B cell (primary cell): ENCODE measurements around the gene RNF152. TPM values are rescaled to one million over a fixed set of nuclear protein-coding genes. Genes with fewer than 3 reads are reported as not detected.
"Not testable (repeated sequence)": the region's sequence is repeated elsewhere in the genome, so short reads cannot be mapped to it uniquely, and the experiment has no call there.

Source experiments
- ATAC-seq: fragments of 200-7000 bp; cut with Tn5 transposase; one replicate; pipeline ENCODE4 v1.10.0; 2021; ENCODE audit warnings: low read depth, mild to moderate bottlenecking, moderate number of reproducible peaks, moderate library complexity
- CTCF ChIA-PET: fragments of 350-600 bp; sonication (Branson Sonifier 250); formaldehyde crosslinking; loops from one replicate; lab custom pipeline; 2021; ENCODE audit warnings: antibody characterized with exemption, inconsistent platforms; lab: Charles Lee
- POLR2A ChIA-PET: fragments of 350-600 bp; sonication (Branson Sonifier 250); formaldehyde crosslinking; loops from one replicate; lab custom pipeline; 2021; ENCODE audit warnings: antibody characterized with exemption; lab: Charles Lee
- DNase-seq: peaks from one replicate; pipeline ENCODE4 v3.0.0; 2013
- H2AFZ ChIP-seq: 2 replicates; pipeline ENCODE4 v1.6.1; 2012; ENCODE audit warnings: mild to moderate bottlenecking, low read depth, low read length; ENCODE audit not compliant: insufficient read depth, poor library complexity, severe bottlenecking
- H3K27ac ChIP-seq, 2 donors: 1 replicate in 1 of 2; 2 replicates in 1 of 2; pipeline ENCODE4 v1.5.1; 2012 to 2013; ENCODE audit warnings: low read length in 2 of 2, mild to moderate bottlenecking in 2 of 2, moderate library complexity in 1 of 2
- H3K27me3 ChIP-seq, 4 experiments: fragments of 200-600 bp in 1 of 4; sonication (generic) in 1 of 4; replicated peaks in 1 of 4; 1 replicate in 2 of 4; 2 replicates in 2 of 4; pipeline versions ENCODE4 v1.6.1 to v1.7.0; 2013 to 2016; ENCODE audit warnings: low read length in 3 of 4, mild to moderate bottlenecking in 2 of 4, mixed read lengths in 1 of 4, moderate library complexity in 1 of 4; ENCODE audit not compliant: insufficient read depth in 4 of 4, control insufficient read depth in 3 of 4; ENCODE audit errors: control extremely low read depth in 1 of 4
- H3K36me3 ChIP-seq, 2 experiments: replicated peaks in 1 of 2; 1 replicate in 1 of 2; 2 replicates in 1 of 2; pipeline versions ENCODE4 v1.6.1 to v1.7.1; 2013; ENCODE audit warnings: low read length in 1 of 2; ENCODE audit not compliant: insufficient read depth in 2 of 2, control insufficient read depth in 1 of 2; ENCODE audit errors: control extremely low read depth in 1 of 2, extremely low read depth in 1 of 2
- H3K4me1 ChIP-seq, 2 donors: fragments of 200-600 bp in 1 of 2; sonication (generic) in 1 of 2; 1 replicate in 1 of 2; 2 replicates in 1 of 2; pipeline versions ENCODE4 v1.5.1 to v1.6.1; 2013 to 2017; ENCODE audit warnings: low read length in 2 of 2; ENCODE audit not compliant: control insufficient read depth in 2 of 2, insufficient read depth in 2 of 2
- H3K4me2 ChIP-seq: replicated peaks from 2 replicates; pipeline ENCODE3; 2012; ENCODE audit warnings: mild to moderate bottlenecking, low read depth, low read length; ENCODE audit not compliant: poor library complexity, severe bottlenecking
- H3K4me3 ChIP-seq, 5 experiments: fragments of 200-600 bp in 1 of 5; sonication (generic) in 1 of 5; 1 replicate in 3 of 5; 2 replicates in 2 of 5; pipeline versions ENCODE4 v1.5.1 to v1.7.0; 2011 to 2016; ENCODE audit warnings: low read length in 4 of 5, mild to moderate bottlenecking in 4 of 5, low read depth in 2 of 5, control low read depth in 1 of 5, moderate library complexity in 1 of 5; ENCODE audit not compliant: insufficient read depth in 1 of 5; ENCODE audit errors: control extremely low read depth in 1 of 5, extremely low read depth in 1 of 5
- H3K79me2 ChIP-seq: fragments of 200-600 bp; sonication (generic); one replicate; pipeline ENCODE4 v1.6.0; 2016; ENCODE audit warnings: low read length; ENCODE audit not compliant: control insufficient read depth, insufficient read depth
- H3K9ac ChIP-seq: fragments of 200-600 bp; sonication (generic); 2 replicates; pipeline ENCODE4 v1.6.1; 2017; ENCODE audit warnings: mild to moderate bottlenecking, low read length, moderate library complexity
- H3K9me3 ChIP-seq, 3 donors: one replicate each; pipeline versions ENCODE4 v1.6.1 to v1.7.1; 2013; ENCODE audit warnings: low read length in 2 of 3; ENCODE audit not compliant: control insufficient read depth in 2 of 3, insufficient read depth in 1 of 3; ENCODE audit errors: control extremely low read depth in 1 of 3
- H4K20me1 ChIP-seq: 2 replicates; pipeline ENCODE4 v1.6.0; 2012; ENCODE audit warnings: mild to moderate bottlenecking, low read length; ENCODE audit not compliant: insufficient read depth, control insufficient read depth, poor library complexity, severe bottlenecking
- H3K27ac Mint-ChIP-seq: one replicate; pipeline ENCODE4 v1.8.0; 2021; ENCODE audit warnings: mixed read lengths
- H3K27me3 Mint-ChIP-seq: one replicate; pipeline ENCODE4 v1.8.0; 2021; ENCODE audit warnings: mixed read lengths
- H3K4me1 Mint-ChIP-seq: one replicate; pipeline ENCODE4 v1.8.0; 2021; ENCODE audit warnings: mixed read lengths
- H3K4me3 Mint-ChIP-seq: one replicate; pipeline ENCODE4 v1.8.0; 2021; ENCODE audit warnings: mixed read lengths
- H3K9me3 Mint-ChIP-seq: one replicate; pipeline ENCODE4 v1.8.0; 2022; ENCODE audit warnings: mixed read lengths; ENCODE audit not compliant: insufficient read depth
- EZH2 ChIP-seq: IDR thresholded peaks from 2 replicates; pipeline ENCODE4 v1.6.1; 2012; ENCODE audit warnings: borderline replicate concordance, low read depth, mild to moderate bottlenecking, moderate library complexity, low read length; ENCODE audit not compliant: insufficient read depth, poor library complexity, severe bottlenecking
- WGBS: methylation state at CpG from one replicate; pipeline ENCODE4 v1.1.5; 2013; ENCODE audit warnings: missing lambda C conversion rate; ENCODE audit not compliant: insufficient coverage; 5-methylcytosine and 5-hydroxymethylcytosine counted together
- intact Hi-C: fragments of 100-400 bp; cut with micrococcal nuclease; formaldehyde crosslinking; loops from one replicate; pipeline ENCODE4 v1.10.0; 2022
- polyA plus RNA-seq: library from polyadenylated mRNA; depleted of rRNA; stranded (reverse); fragments of >200 nt; gene quantifications from 2 replicates; pipeline ENCODE4 v1.2.3, GENCODE V29; 2012
- total RNA-seq, 2 donors: library from RNA; stranded (reverse); fragments of 120-200 nt in 1 of 2; gene quantifications; 1 replicate in 1 of 2; 2 replicates in 1 of 2; pipeline versions ENCODE4 v1.2.3 to v1.2.4, GENCODE V29; 2013 to 2022
- TF ChIP-seq, protein P1 (sequence below): fragments of 200-600 bp; IDR thresholded peaks from one replicate; pipeline ENCODE4 v1.8.0; 2022; ENCODE audit warnings: antibody characterized with exemption, mild to moderate bottlenecking

RNF152 gene
- total and polyA plus RNA-seq, 2 donors (not counting 1 experiment from before 2014, with no cell fraction given) = 0.49 TPM; not detected in 1

GRCh38 chr18:61791031-61791430 is 101.8 kb downstream of the RNF152 start:
- H3K4me2 ChIP-seq = no peak overlapping the region
- TF ChIP-seq EZH2 = no peak
- TF ChIP-seq, protein P1, sequence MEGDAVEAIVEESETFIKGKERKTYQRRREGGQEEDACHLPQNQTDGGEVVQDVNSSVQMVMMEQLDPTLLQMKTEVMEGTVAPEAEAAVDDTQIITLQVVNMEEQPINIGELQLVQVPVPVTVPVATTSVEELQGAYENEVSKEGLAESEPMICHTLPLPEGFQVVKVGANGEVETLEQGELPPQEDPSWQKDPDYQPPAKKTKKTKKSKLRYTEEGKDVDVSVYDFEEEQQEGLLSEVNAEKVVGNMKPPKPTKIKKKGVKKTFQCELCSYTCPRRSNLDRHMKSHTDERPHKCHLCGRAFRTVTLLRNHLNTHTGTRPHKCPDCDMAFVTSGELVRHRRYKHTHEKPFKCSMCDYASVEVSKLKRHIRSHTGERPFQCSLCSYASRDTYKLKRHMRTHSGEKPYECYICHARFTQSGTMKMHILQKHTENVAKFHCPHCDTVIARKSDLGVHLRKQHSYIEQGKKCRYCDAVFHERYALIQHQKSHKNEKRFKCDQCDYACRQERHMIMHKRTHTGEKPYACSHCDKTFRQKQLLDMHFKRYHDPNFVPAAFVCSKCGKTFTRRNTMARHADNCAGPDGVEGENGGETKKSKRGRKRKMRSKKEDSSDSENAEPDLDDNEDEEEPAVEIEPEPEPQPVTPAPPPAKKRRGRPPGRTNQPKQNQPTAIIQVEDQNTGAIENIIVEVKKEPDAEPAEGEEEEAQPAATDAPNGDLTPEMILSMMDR = no peak
- no peaks in the 10 kb centered on the region for H4K20me1 ChIP-seq
- H3K9me3 ChIP-seq = no peaks in the 10 kb centered on the region
- no peaks in the 10 kb centered on the region for H3K4me1 Mint-ChIP-seq
- no peak overlapping the region for H3K27ac ChIP-seq
- H2AFZ ChIP-seq = no peak overlapping the region
- no peak overlapping the region for H3K9ac ChIP-seq
- no peak overlapping the region for H3K4me3 ChIP-seq
- no CpG with 5 or more reads among the region's 3 CpGs for WGBS
- H3K9me3 Mint-ChIP-seq = peaks cover 7% of the 10 kb centered on the region
- H3K27me3 ChIP-seq = no peaks in the 10 kb centered on the region
- ChIA-PET POLR2A (no interaction called here), CTCF (no interaction called here)
- H3K79me2 ChIP-seq = no peaks in the 10 kb centered on the region
- intact Hi-C loops = no loop called here
- no peaks in the 10 kb centered on the region for H3K4me1 ChIP-seq
- H3K4me3 Mint-ChIP-seq = no peak overlapping the region
- H3K27ac Mint-ChIP-seq = no peak overlapping the region
- no peak for DNase-seq
- no peak for ATAC-seq
- H3K36me3 ChIP-seq = no peaks in the 10 kb centered on the region
- peaks cover 2% of the 10 kb centered on the region for H3K27me3 Mint-ChIP-seq

DNA sequence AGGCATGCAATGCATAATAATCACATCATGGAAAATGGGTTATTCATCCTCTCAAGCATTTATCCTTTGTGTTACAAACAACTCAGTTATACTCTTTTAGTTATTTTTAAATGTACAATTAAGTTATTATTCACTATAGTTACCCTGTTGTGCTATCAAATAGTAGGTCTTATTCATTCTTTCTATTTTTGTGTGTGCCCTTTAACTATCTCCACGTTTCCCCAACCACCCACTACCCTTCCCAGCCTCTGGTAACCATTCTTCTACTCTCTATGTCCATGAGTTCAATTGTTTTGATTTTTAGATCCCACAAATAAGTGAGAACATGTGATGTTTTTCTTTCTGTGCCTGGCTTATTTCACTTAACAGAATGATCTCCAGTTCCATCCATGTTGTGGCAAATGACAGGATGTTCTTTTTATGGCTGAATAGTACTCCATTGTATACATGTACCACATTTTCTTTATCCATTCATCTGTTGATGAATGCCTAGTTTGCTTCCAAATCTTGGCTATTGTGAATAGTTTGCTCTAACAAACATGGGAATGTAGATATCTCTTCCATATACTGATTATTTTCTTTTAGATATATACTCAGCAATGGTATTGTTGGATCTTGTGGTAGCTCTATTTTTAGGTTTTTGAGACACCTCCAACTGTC is 105.7 kb downstream of the RNF152 start:
- H3K9me3 Mint-ChIP-seq, H3K36me3 ChIP-seq, H3K4me1 ChIP-seq, H4K20me1 ChIP-seq, H3K79me2 ChIP-seq, ATAC-seq, H3K4me3 ChIP-seq, DNase-seq, H3K27ac Mint-ChIP-seq, H3K27me3 Mint-ChIP-seq, H2AFZ ChIP-seq, POLR2A ChIA-PET, H3K4me2 ChIP-seq, intact Hi-C loops, CTCF ChIA-PET, H3K9me3 ChIP-seq, H3K27ac ChIP-seq, H3K4me1 Mint-ChIP-seq, H3K4me3 Mint-ChIP-seq, H3K9ac ChIP-seq, H3K27me3 ChIP-seq: not testable (repeated sequence)
- WGBS = no CpG with 5 or more reads among the region's 1 CpG
